ENCODE data around the gene IGDCC3. TPM values are rescaled to one million over a fixed set of nuclear protein-coding genes. Genes with fewer than 3 reads are reported as not detected.

The IGDCC3 gene
- total and polyA plus RNA-seq, 2 donors (not counting 1 experiment from before 2014, with no cell fraction given) = not detected

DNA sequence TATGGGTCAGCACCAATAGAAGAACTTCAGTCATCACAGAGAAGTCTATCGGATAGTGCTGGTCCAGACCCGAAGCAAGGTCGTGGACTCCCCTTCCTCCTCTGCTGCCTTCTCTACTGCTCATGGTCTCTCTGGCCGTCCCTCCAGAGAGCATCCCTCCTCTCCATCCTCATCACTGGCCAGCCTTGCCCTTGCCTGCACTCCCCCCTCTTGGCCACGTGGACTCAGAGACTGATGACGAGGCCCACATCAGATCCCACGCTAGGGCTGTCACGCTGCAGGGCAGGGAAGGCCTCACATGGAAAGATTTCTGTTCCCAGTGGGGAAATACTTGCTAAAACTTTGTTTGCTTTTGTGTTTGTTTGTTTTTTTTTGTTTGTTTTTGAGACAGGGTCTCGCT lies 35.3 kb downstream of the IGDCC3 start:
- TF ChIP-seq EZH2 (IDR thresholded peaks at IDR 0.05; ENCODE audit: borderline replicate concordance, insufficient read depth, low read depth, low read length, poor library complexity, severe bottlenecking) = no peak
- TF ChIP-seq, protein P1, sequence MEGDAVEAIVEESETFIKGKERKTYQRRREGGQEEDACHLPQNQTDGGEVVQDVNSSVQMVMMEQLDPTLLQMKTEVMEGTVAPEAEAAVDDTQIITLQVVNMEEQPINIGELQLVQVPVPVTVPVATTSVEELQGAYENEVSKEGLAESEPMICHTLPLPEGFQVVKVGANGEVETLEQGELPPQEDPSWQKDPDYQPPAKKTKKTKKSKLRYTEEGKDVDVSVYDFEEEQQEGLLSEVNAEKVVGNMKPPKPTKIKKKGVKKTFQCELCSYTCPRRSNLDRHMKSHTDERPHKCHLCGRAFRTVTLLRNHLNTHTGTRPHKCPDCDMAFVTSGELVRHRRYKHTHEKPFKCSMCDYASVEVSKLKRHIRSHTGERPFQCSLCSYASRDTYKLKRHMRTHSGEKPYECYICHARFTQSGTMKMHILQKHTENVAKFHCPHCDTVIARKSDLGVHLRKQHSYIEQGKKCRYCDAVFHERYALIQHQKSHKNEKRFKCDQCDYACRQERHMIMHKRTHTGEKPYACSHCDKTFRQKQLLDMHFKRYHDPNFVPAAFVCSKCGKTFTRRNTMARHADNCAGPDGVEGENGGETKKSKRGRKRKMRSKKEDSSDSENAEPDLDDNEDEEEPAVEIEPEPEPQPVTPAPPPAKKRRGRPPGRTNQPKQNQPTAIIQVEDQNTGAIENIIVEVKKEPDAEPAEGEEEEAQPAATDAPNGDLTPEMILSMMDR (IDR thresholded peaks at IDR 0.05) = no peak
- Histone ChIP-seq H3K4me1 (ENCODE audit: control insufficient read depth in 2 of 2, insufficient read depth in 2 of 2, low read length in 2 of 2) (peaks cover 6 to 11% of the 10 kb centered on the region in 2 donors), H4K20me1 (ENCODE audit: control insufficient read depth, insufficient read depth, low read length, poor library complexity, severe bottlenecking) (no peaks in the 10 kb centered on the region), H3K4me2 (replicated peaks; ENCODE audit: low read depth, low read length, poor library complexity, severe bottlenecking) (no peak overlapping the region), H3K4me3 (ENCODE audit: control extremely low read depth in 1 of 5, extremely low read depth in 1 of 5, insufficient read depth in 1 of 5, low read depth in 2 of 5, low read length in 4 of 5) (no peak overlapping the region), H3K27ac (ENCODE audit: low read length in 2 of 2) (no peak overlapping the region), H2AFZ (ENCODE audit: insufficient read depth, low read depth, low read length, poor library complexity, severe bottlenecking) (no peak overlapping the region), H3K9ac (ENCODE audit: low read length) (no peak overlapping the region), H3K36me3 (replicated peaks in 1 of 2; ENCODE audit: control extremely low read depth in 1 of 2, control insufficient read depth in 1 of 2, extremely low read depth in 1 of 2, insufficient read depth in 2 of 2, low read length in 1 of 2) (no peaks in the 10 kb centered on the region), H3K79me2 (ENCODE audit: control insufficient read depth, insufficient read depth, low read length) (no peaks in the 10 kb centered on the region), H3K27me3 (replicated peaks in 1 of 4; ENCODE audit: control extremely low read depth in 1 of 4, control insufficient read depth in 3 of 4, insufficient read depth in 4 of 4, low read length in 3 of 4) (peaks cover 0 to 30% (median 8%) of the 10 kb centered on the region in 4 experiments), H3K9me3 (ENCODE audit: control extremely low read depth in 1 of 3, control insufficient read depth in 2 of 3, insufficient read depth in 1 of 3, low read length in 2 of 3) (no peaks in the 10 kb centered on the region)
- intact Hi-C loops (cut with micrococcal nuclease) = no loop called here
- ChIA-PET CTCF (interaction anchor here (0.6 kb wide), 1 partner anchor 12 kb away, joined by 3 read pairs; no protein-coding TSS in a partner anchor), POLR2A (no interaction called here)
- Mint-ChIP-seq H3K27me3 (peaks cover 51% of the 10 kb centered on the region), H3K4me1 (peaks cover 9% of the 10 kb centered on the region), H3K9me3 (ENCODE audit: insufficient read depth) (no peaks in the 10 kb centered on the region), H3K27ac (no peak overlapping the region), H3K4me3 (no peak overlapping the region)
- DNase-seq (no peak), ATAC-seq (ENCODE audit: low read depth) (no peak)
- 94% methylated on average over 7 of the region's 9 CpGs for WGBS (ENCODE audit: insufficient coverage)

DNA sequence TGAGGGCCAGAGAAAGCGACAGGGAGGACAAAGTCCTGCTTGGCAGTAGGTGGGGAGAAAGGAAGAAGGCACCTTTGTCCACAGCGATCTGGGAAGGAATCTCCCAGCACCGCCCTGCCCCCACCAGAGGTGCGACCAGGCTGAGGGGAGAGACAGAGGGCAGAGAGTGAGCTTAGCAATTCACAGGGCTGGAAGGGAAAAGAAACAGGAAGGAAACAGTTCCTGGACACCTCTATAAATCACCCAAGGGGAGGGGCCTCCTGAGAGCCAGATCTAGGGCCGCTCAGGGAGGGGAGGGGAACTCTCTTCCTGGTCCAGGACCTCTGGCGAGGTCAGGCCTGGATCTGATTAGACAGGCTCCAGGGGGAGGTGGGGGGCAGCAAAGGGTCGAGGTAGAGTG lies 37.9 kb downstream of the IGDCC3 start:
- Histone ChIP-seq H3K9ac (ENCODE audit: low read length) (no peak overlapping the region), H4K20me1 (ENCODE audit: control insufficient read depth, insufficient read depth, low read length, poor library complexity, severe bottlenecking) (no peaks in the 10 kb centered on the region), H3K27ac (ENCODE audit: low read length in 2 of 2) (no peak overlapping the region), H3K4me3 (ENCODE audit: control extremely low read depth in 1 of 5, extremely low read depth in 1 of 5, insufficient read depth in 1 of 5, low read depth in 2 of 5, low read length in 4 of 5) (no peak overlapping the region), H3K27me3 (replicated peaks in 1 of 4; ENCODE audit: control extremely low read depth in 1 of 4, control insufficient read depth in 3 of 4, insufficient read depth in 4 of 4, low read length in 3 of 4) (peaks cover 0 to 33% (median 5%) of the 10 kb centered on the region in 4 experiments), H3K9me3 (ENCODE audit: control extremely low read depth in 1 of 3, control insufficient read depth in 2 of 3, insufficient read depth in 1 of 3, low read length in 2 of 3) (no peaks in the 10 kb centered on the region), H3K4me2 (replicated peaks; ENCODE audit: low read depth, low read length, poor library complexity, severe bottlenecking) (no peak overlapping the region), H3K4me1 (ENCODE audit: control insufficient read depth in 2 of 2, insufficient read depth in 2 of 2, low read length in 2 of 2) (peaks cover 14 to 22% of the 10 kb centered on the region in 2 donors), H3K79me2 (ENCODE audit: control insufficient read depth, insufficient read depth, low read length) (no peaks in the 10 kb centered on the region), H3K36me3 (replicated peaks in 1 of 2; ENCODE audit: control extremely low read depth in 1 of 2, control insufficient read depth in 1 of 2, extremely low read depth in 1 of 2, insufficient read depth in 2 of 2, low read length in 1 of 2) (no peaks in the 10 kb centered on the region), H2AFZ (ENCODE audit: insufficient read depth, low read depth, low read length, poor library complexity, severe bottlenecking) (no peak overlapping the region)
- Mint-ChIP-seq H3K27ac (no peak overlapping the region), H3K4me3 (no peak overlapping the region), H3K27me3 (peaks cover 48% of the 10 kb centered on the region), H3K4me1 (peaks cover 18% of the 10 kb centered on the region), H3K9me3 (ENCODE audit: insufficient read depth) (no peaks in the 10 kb centered on the region)
- TF ChIP-seq, protein P1 (IDR thresholded peaks at IDR 0.05) = no peak
- TF ChIP-seq EZH2 (IDR thresholded peaks at IDR 0.05; ENCODE audit: borderline replicate concordance, insufficient read depth, low read depth, low read length, poor library complexity, severe bottlenecking) = no peak
- no peak for DNase-seq
- POLR2A ChIA-PET = no interaction called here
- CTCF ChIA-PET = no interaction called here
- intact Hi-C loops (cut with micrococcal nuclease) = no loop called here
- no peak for ATAC-seq (ENCODE audit: low read depth)
- 48% methylated on average over 3 of the region's 7 CpGs for WGBS (ENCODE audit: insufficient coverage)
